DMS 273 treated with DMSO at 0.1 percent for 48 hours (cell line): Measurements from ENCODE around the gene CHST1.
A peak's percentile ranks its signal among the peaks of the same experiment; 100 is the strongest.

Source experiments
- DNase-seq: peaks from one replicate; lab custom pipeline; 2025; lab: John Stamatoyannopoulos, UW

The CHST1 gene

DNA sequence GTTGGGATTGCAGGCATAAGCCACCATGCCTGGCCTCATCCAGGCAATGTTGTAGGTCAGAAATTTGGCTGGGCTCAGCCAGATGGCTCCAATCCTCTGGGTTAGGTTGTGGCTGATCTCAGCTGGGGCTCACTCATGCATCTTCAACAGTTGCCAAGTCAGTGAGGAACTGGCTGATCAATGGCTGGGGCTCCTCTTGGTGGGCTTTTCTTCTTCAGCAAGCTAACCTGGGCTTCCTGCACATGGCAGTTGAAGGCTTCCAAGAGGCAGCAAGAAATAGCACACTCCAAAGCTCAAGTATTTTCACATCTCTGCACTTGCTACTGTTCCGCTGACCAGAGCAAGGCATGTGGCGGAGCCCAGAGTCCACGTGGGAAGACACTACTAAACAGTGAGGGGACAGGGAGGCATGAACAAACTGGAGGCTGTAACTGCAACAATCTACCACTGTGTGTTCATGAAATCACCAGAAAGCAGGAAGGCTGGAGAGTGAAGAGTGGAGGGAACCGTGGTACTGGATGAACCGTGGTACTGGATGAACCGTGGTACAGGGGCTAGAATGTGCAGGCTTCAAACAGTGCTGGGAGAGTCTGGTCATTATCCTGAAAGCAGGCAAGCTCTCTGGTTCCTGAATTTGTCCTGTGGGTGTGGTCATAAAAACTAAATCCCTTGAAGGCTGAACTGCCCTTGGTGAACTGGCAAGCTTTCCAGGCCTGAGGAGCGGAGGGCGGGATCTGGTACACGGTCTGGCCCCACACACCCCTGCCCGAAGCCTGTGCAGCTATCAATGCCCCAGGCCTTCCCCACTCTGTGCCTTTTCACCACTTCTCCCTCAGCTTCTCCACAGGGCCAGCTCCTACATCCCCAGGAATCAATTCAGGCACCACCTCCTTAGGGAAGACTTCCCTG, 20.2 kb downstream of the CHST1 start:
- DNase-seq, result no peak

DNA sequence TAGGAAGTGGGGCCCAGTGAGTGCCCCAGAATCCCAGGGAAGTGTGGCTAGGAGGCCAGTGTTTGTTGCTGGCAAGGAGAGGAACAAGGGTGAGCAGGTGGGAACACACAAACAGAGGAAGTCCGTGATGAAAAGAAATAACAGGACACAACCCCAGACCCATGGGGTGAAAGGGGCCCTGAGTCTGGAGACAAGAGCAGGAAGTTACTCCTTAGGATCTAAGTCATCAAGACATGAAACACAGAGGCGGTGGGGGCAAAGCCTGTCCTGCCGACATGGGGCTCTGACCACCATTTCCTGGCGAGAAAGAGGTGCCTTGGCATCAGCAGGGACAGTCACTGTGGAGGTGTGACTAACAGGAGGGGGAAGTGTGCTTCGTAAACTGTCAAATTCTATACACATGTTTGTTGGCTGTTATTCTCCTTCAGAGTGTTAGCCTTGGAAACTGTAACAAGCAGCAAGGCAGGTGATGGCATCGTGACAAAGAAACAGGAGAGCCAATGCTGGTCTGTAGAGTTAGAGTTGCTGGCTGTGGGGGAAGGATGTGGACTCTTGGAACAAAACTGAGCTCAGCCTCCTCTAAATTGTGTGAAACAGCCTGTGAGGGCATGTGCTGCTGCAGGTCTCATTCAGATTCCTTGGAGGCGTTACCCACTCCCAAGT, 21.7 kb downstream of the CHST1 start:
- DNase-seq, result no peak

DNA sequence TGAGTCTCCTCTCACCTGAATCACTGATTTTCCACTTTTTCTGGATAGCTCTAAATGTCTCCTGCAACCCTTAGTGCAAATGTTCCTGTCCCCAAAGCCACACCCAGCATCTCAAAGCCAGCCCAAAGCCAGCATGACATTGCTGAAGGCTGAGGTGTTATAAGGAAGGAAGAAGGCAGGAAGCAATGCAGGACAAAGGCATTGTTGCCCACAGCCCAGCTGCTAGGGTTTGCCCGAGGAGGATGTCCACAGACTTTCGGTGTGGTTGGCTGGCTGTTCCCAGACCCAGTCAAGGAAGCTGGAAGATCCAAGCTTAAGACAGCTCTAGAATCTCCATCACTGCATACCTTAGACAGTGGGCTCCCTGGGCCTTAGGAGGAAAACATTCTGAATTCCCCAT, 23.5 kb downstream of the CHST1 start:
- no peak for DNase-seq

DNA sequence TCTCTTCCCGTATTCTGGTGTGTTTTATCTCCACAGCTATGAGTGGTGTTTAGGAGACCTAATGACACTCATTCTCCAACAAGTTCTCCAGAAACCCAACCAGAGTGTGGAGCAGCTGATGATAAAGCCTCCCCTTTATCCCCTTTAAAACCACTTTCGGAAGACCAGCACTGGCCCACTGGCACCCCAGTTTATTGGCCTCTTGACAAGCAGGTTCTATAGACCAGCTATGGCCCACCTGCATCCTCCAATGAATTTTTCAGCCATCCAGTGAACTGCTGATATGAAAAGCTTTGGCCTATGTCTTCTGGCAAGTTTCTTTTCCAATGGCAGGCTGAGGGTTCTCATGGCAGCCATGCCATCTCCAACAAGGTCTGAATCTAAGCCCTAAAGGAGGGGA, 27.4 kb downstream of the CHST1 start:
- DNase-seq, result no peak

DNA sequence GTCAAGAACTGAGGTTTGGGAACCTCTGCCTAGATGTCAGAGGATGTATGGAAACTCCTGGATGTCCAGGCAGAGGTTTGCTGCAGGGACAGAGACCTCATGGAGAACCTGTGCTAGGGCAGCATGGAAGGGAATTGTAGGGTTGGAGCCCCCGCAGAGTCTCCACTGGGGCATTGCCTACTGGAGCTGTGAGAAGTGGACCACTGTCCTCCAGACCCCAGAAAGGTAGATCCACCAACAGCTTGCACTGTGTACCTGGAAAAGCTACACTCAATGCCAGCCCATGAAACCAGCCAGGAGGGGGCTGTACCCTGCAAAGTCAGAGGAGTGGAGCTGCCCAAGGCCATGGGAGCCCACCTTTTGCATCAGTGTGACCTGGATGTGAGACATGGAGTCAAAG, 29.5 kb downstream of the CHST1 start:
- no peak for DNase-seq

DNA sequence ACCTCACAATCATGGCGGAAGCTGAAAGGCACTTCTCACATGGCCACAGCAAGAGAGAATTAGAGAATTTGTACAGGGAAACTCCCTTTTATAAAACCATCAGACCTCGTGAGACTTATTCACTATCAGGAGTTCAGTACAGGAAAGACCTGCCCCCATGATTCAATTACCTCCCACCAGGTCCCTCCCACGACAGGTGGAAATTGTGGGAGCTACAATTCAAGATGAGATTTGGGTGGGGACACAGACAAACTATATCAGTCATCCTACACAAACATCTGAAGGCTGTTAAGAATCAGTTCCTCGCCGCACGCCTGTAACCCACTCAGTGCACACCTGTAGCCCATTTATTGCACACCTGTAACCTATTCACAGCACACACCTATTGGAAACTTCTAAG, 39.8 kb downstream of the CHST1 start:
- no peak for DNase-seq

DNA sequence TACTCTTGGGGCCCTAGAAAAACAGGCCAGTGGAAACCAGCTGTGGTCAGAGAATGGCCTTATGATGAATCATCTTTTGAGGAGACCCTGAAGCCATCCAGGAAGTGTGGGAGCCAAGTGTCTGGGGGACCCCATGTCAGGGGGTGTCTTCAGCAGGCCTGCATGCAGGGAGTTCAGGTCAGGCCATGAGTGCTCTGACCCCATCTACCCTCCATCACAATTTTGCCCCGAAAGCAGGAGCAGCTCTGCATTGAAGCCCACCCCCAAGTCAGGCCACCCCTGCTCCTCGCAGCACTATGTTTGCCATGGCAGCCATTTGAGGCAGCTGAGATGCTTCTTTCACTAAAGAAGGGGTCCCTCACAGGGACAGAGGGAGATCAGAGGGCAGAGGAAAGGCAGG, 41.3 kb downstream of the CHST1 start:
- no peak for DNase-seq

DNA sequence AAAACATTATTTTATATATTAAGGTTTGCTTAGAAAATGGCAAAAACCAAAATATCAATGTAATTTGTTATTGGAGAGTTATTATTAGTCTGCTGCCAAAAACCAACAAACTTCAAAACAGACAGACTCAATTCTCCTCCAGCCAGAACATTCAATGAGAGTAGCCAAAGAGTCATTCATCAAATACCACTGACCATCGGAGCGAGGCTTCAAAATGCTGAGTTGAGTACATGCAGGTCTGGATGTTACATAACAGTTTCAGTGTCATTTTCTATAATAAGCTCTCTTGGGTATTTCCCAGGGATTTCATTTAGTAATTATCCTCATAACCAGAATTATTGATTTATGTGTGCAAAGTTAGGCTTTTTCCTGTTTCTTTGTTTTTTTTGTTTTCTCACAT, 42.6 kb downstream of the CHST1 start:
- no peak for DNase-seq

DNA sequence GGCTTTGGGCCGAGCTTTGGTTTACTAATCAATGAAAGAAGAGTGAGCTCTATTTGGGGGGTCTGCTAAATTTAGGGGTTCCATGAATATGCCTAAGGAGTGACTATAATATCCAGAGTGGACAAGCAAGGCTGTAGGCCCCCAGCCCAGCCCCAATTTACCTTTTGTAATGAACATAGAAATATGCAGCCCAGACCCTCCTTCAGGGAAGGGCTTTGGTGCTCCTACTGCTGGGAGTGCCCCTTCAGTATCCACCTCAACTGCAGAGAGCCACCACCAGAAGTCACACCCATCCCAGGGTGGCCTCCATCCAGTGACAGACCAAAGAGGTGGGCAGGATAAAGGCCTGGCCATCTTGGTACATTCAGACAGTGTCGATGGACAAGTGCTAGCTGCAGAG, 43.1 kb downstream of the CHST1 start:
- no peak for DNase-seq

DNA sequence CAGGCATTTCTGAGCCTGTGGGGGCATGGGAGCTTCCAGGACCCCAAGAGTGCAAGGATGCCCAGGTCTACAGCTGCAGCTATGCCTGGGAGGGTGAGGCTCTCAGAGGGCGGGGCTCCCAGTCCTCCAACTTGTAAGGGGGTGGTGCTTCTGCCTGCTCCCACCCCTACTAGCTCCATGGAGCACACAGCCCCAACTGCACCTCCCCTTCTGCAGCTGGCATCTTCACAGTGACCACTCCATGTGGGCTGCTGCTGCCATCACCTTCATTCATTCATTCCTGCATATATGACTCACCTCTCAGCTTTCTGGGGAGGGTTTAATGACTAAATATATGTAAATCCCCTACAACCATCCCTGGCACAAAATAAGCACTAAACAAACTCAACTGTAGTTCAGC, 43.8 kb downstream of the CHST1 start:
- no peak for DNase-seq

DNA sequence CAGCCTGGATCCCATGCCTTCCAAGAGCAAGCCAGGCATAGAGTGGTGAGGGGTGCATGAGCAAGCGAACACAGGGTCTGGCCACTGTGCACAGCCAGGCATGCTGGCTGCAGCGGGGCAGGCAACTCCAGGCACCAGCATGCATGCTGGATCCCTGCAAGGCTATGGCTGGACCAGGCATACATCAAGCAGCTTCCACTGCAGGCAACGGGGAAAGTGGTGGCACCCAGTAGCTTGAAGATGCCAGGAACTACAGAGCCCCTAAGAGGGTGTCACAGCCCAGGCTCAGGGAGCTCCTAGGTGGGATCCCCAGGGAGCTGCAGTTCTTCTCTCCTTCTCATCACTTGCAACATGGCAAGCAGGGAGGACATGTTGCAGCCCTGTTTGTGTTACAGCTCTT, 45.2 kb downstream of the CHST1 start:
- DNase-seq, result no peak

DNA sequence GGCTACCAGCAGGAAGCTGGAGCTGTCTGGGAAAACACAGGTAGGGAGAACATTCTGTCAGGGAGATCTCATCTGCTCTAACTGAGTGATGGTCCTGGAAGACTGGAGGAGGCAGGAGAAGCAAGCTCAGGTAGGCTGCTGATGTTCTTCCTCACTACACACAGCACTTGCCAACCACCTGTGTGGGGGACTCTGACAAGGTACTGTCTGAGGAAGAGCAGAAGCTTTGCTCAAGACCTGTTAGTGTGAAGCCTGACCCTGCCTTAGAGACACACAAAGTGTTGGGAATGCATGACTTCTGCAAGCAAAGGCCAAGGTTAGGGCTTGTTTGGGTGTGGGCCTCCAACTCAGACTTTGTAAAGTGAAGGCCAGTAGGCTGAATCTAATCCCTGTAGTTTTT, 46.5 kb downstream of the CHST1 start:
- no peak for DNase-seq

DNA sequence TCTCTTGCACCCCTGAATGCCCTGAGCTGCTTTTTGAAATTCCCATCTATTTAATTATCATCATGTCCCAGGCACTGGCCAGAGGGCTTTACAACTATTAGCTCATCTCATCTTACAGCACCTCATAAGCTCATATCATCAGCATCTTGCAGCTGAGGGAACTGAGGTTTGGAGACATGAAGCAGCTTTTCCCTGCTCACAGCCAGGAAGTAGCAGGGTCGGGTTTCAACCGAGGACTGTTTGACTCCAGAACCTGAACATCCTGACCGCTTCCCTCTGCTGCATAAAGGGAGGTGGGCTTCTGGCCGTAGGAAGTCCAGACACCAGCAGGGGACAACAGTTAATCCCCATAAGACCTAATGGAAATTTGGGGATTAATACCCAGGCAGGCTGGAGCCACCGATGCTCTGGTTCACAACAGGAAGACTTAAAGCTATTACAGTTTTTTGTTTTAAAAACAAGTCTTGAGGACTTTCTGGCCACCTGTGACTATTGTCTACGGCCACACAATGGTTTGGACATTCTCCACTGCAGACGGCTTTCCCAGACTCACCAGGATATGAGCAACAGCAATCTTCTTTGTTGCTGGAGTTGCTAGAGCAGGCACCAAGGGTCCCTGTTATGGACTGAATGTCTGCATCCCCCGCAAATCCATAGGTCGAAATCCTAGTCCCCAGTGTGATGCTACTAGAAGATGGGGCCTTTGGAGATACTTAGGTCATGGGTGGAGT, 47.4 kb downstream of the CHST1 start:
- DNase-seq, result no peak

DNA sequence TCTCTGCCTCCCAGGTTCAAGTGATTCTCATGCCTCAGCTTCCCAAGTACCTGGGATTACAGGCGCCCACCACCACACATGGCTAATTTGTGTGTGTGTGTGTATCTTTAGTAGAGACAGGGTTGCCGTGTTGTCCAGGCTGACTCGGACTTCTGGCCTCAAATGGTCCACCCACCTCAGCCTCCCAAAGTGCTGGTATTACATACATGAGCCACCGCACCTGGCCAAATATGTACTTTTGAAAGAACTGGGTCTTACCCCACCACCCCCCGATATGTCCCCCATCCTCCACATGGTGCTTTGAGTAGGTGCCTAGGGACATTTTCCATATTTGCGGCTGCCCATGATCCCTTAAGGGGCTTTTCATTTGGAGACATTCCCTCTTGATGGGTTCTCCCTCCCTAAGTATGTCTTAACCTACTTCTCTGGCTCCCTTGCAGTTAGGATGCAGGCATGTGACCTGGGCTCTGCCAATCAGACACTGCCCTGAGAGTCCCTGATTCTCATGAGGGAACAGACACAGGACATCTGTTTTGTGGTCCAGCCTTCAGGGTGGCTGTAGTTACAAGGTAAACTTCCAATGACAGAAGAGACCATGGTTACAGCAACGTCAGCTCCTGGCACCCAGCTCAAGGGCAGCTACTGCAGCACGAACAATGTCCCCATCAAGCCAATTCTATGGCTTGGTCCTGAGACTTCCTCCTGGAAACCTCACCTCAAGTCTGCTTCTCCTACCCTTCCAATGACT, 48.4 kb downstream of the CHST1 start:
- no peak for DNase-seq

DNA sequence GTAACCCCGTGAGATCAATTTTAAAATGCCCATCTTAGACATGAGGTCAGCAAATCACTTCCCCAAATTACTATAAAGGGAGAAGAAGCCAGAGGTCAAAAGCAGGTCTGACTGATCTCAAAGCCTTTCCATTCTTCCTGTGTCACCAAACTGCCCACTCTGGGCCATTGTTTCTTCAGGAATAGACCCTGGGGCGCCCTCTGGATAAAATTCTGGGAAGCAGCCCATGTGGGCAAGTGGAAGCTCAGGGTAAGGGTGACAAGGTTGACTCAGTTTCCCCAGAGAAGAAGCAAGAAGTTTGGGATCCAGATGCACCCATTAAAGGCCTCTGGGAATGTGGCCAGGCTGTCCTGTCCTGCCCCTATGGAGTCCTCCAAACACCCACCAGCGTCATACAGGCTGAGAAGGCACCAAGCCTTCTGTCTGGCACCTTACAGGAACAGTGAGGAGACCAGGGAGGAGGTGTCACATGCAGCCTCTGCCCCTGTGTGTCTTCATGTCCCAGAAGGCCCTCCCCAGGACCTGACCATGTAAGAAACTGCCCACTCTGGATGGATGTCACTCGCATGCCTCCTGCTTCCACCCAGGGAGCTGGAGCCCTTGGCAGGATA, 50.1 kb downstream of the CHST1 start:
- no peak for DNase-seq

DNA sequence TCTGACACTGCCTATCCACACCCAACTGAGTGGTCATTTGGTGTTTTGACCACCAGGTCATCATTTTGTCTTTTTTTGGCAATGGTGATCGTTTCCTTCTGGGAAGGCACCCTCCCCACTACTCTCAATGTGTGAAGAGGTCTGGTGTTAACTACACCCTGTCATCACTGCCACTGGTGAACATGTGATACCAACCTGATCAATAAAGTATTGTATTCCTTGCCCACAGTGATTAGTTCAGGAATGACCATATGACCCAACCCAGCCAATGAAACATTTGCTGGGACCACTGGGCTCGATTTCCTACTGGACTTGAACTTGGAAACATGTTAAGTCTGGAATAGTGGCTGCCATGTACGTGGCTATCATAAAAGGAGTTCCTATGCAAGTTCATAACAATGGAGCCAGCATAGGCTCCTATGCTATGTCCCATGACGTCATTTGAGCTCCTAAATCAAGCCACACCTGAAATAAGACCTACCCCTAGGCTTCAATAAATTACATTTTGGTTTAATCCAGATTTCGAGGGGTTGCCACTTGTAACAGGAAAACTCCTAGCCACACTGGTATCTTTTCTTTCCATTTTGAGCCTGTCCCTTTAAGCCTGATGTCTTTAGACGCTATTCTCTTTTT, 51.1 kb downstream of the CHST1 start:
- no peak for DNase-seq

DNA sequence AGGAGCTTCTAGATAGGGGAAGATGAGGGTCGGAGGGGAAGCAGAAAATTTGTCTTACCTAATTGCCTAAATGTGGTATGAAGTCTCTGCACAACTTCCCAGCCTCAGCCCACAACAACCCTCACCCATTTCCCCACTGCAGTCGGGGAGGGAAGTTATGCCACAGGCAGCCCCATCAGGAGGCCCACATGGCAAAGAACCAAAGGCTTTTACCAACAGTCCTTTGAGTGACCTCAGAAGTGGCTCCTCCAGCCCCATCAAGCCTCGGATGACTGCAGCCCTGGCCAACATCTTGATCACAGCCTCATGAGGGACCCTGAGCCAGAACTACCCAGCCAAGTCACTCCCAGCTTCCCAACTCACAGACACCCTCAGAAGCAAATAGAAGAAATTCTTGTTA, 54.8 kb downstream of the CHST1 start:
- DNase-seq, result no peak

DNA sequence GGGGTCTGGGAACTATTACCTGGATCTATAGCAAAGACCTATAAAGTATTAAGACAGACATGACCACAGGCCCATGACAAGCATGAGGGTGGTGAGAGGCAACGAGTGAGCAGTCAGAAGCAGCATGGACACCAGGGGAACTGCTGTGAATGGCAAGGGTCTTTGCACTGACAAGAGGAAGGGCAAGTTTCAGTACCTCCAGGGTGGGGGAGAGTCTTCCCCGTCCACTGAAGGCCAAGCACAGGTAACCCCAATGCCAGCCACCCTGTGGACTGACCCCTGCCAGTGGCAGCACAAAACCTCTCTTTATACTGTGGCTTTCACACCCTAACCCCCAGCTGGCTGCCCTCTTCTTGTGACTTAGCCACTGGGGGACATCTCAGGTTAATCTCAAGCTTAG, 55.5 kb downstream of the CHST1 start:
- no peak for DNase-seq

DNA sequence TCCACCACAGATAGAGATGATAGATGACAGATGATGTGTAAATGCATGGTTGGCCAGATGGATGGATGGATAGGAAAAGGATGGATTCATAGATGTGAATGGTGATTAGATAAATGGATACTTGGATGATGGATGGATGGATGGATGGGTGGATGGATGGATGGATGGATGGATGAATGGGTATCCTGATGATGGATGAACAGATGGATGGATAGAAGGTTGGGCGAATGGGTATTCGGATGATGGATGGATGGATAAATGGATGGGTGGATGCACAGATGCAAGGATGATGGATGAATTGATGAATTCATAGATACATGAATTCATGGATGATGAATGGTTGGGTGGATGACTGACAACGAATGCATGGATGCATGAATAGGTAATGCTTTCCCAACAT, 56.1 kb downstream of the CHST1 start:
- DNase-seq, result no peak

DNA sequence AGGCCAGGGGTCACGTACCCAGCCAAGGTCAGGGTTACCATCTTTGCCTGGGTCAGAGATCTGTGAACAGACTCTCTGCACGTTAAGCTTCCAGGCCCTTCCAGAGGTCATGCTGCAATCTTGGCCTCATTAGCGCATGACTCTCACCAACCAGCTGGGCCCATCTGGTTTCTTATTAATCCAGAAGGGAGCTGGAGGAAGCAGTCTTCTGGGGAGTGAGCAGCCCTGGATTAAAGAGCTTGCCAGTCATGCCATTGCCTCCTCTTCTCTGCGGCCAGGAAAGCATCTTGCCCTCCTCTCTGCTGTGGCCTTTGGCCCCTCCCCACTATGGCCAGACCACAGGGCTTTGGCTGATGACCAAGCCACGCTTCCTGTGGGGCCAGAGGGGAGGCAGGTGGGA, 57.4 kb downstream of the CHST1 start:
- DNase-seq, result peak; percentile 33

DNA sequence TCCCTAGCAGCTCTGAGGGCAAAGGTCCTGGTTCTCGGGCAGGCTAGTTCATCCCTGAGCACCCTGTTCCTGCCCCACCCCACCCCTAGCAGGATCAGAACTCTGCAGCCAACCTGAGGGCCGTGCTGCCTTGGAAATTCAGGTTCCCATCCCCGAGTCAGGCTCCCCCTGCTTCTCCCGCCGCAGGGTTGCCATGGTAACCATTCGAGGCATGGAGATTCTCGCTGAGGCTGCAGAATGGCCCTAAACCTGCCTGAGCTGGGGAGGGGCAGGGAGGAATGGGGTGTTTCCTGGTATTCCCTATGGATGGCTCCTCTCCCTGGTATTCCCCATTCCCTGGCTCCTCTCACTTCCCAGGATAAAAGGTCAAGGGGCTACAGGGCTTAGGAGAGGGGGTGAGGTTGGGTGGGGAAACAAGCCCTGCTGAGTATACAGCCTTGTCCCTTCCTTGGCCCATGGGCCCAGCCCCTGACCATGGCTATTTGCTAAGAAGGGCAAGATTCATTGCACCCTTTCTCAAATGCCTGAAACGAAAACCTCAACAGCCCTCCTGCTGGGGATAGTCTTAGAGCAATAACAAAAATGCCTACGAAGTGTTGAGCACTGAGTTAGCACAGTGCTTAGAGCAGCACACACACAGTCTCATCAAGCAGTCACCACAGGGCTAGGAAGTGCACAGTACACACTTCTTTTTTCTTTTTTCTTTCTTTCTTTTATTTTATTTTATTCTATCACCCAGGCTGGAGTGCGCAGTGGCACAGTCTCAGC, 58.7 kb downstream of the CHST1 start:
- no peak for DNase-seq
